ENCODE results near the gene RAD51B.

RAD51B gene

GRCh38 chr14:68318828-68319227 lies 499.2 kb downstream of the RAD51B start:
- no peak overlapping the region for H3K4me3 ChIP-seq (ENCODE audit: low read depth, low read length)
- TF ChIP-seq, protein P1, sequence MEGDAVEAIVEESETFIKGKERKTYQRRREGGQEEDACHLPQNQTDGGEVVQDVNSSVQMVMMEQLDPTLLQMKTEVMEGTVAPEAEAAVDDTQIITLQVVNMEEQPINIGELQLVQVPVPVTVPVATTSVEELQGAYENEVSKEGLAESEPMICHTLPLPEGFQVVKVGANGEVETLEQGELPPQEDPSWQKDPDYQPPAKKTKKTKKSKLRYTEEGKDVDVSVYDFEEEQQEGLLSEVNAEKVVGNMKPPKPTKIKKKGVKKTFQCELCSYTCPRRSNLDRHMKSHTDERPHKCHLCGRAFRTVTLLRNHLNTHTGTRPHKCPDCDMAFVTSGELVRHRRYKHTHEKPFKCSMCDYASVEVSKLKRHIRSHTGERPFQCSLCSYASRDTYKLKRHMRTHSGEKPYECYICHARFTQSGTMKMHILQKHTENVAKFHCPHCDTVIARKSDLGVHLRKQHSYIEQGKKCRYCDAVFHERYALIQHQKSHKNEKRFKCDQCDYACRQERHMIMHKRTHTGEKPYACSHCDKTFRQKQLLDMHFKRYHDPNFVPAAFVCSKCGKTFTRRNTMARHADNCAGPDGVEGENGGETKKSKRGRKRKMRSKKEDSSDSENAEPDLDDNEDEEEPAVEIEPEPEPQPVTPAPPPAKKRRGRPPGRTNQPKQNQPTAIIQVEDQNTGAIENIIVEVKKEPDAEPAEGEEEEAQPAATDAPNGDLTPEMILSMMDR (IDR thresholded peaks at IDR 0.05; ENCODE audit: borderline replicate concordance, insufficient read depth, low read depth, low read length) = no peak

DNA sequence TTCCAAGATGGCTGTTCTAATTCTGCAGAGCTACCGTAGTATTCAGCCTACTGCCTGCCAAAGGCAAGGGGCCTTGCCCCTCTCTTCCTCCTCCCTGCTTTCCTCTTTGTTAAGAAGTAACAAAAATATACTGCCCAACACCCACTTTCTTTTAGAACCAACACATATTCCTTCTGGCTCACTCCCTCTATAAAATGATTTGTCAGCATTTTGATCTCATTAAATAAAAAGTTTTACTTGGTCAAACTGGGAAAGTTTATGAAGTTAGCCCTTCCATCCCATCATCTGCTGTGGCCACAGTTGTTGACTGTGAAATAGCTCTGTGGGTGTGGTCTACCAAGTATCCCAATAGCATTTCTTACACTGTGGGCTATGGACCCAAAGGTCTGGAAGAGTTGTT lies 500.9 kb downstream of the RAD51B start:
- TF ChIP-seq, protein P1 (IDR thresholded peaks at IDR 0.05; ENCODE audit: borderline replicate concordance, insufficient read depth, low read depth, low read length) = no peak
- H3K4me3 ChIP-seq (ENCODE audit: low read depth, low read length) = no peak overlapping the region

- TF ChIP-seq, protein P1 (IDR thresholded peaks at IDR 0.05; ENCODE audit: borderline replicate concordance, insufficient read depth, low read depth, low read length) = no peak
- no peak overlapping the region for H3K4me3 ChIP-seq (ENCODE audit: low read depth, low read length)
Observed at GRCh38 chr14:68322940-68323620, 503.5 kb downstream of the RAD51B start.

DNA sequence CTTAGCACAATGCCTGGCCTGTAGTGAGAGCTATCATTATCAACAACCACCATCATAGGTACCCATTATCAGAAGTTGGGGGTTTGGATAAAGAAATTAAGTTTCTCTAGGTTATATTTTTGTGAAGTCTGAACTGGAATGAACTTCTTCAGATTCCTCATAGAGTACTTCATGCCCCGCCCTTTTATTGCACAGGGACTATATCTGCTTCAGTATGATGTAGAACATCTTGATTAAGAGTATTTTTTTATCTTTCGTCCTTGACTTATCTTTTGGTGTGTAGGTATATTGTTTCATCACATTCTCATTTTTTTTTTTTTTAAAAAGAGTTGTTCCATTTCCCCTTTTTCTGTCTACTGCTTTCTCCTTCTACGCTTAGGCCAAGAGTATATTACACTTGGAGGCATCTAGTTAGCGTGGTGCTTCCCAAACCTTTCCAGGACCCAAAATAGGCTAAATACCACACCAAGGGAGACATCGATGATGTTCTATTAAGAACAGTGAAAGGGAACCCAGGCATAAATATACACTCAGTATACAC lies 505.8 kb downstream of the RAD51B start:
- TF ChIP-seq, protein P1 (IDR thresholded peaks at IDR 0.05; ENCODE audit: borderline replicate concordance, insufficient read depth, low read depth, low read length) = no peak
- H3K4me3 ChIP-seq (ENCODE audit: low read depth, low read length) = no peak overlapping the region

DNA sequence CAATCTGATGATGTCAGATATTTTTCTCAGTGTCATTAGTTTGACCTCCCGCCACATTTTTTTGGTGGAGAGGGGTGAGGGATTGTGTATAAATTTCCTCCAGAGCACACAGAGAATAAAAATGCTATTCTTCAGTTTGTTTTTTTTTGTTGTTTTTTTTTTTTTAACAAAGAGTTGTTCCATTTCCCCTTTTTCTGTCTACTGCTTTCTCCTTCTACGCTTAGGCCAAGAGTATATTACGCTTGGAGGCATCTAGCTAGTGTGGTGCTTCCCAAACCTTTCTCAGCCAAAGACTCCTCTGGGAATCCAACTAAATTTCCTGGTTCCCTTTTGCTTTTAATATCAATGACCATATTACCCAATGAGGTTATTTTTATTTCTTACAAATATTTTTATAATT lies 507.7 kb downstream of the RAD51B start:
- TF ChIP-seq, protein P1 (IDR thresholded peaks at IDR 0.05; ENCODE audit: borderline replicate concordance, insufficient read depth, low read depth, low read length) = no peak

GRCh38 chr14:68328509-68328908 lies 508.9 kb downstream of the RAD51B start:
- TF ChIP-seq, protein P1 (IDR thresholded peaks at IDR 0.05; ENCODE audit: borderline replicate concordance, insufficient read depth, low read depth, low read length) = no peak
- no peak overlapping the region for H3K4me3 ChIP-seq (ENCODE audit: low read depth, low read length)

More for the DNA sequence above, 507.7 kb downstream of the RAD51B start:
- no peak overlapping the region for H3K4me3 ChIP-seq (ENCODE audit: low read depth, low read length)

DNA sequence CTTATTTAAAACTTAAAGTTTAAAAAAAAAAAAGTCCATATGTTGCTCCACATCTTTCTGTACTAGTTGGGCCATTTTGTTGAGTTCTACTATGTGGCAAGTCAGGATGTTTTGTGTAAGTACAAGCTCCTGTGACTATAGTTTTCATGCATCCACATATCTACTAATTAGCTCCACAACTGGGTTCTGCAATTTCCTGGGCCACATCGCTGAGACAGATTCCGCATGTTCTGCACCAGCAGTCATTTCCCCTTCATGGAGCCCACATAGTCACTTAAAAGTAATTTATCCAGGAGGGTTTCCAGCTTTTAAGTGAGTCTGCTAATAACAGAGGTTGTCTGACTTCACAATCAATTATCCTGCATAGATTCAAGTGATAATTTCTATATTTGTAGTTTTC lies 511.8 kb downstream of the RAD51B start:
- H3K4me3 ChIP-seq (ENCODE audit: low read depth, low read length) = no peak overlapping the region
- TF ChIP-seq, protein P1 (IDR thresholded peaks at IDR 0.05; ENCODE audit: borderline replicate concordance, insufficient read depth, low read depth, low read length) = no peak
